GDM1 (cell line): ENCODE data around the gene STIL.
"Not testable (repeated sequence)": the region's sequence is repeated elsewhere in the genome, so short reads cannot be mapped to it uniquely, and the experiment has no call there.

Source experiments
- DNase-seq: peaks from one replicate; lab custom pipeline; 2025; lab: John Stamatoyannopoulos, UW

STIL gene

DNA sequence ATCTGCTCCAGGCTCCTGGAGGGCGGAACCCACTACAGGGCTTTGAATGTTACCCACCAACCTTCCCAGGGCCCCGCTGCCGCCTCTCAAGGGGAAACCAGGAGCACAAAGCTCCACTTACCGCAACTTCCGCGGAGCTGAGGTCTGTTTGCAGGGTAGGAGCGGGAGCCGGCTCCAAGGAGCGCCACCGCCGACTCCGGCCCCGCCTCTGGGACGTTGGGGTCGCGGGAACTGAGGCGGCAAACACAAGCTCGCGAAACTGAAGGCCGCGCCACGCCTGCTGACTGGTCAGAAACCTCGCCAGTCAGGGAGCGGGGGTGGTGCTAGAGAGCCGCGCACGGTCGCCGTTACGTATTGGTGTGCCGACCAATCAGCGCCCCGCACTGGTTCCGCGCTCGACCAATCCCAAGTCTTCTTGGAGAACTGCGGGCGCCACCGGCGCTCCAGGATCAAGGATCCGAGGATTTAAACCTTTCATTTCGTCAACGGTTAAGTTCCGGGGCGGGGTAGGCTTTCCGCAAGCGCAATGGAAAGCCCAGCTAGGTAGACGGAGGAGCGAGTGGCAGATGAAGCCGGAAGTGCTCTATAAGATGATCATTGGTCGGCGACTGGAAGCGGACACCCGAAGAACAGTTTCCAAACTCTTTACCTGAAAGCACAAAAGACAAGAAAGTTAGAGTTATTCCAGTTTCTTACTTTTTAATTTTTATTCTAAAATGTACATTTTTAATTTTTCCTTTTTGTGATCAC, at the start of gene STIL:
TSS of gene STIL (minus strand) at position 233 of the 750 bp plus-strand sequence. CDS start 3,828 bp downstream, outside the sequence.
- DNase-seq: peak; percentile 99

DNA sequence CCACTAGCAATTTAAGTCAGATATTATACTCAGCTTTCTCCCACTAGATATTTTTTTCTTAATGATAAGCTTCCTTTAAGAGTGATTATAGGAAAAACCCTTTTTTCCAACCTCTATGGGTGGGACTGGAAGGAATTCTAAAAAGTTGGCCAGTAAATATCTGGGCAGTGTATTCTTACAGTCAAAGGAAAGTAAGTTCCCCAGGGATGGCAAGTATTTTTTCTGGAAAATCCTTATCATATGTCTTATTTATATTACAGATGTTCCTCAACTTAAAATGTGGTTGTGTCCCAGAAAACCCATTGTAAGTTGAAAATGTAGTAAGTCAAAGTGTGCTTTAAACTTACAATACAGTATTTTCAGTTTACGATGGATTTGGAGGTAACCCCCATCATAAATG, 48.9 kb upstream of the STIL start:
- DNase-seq: no peak

DNA sequence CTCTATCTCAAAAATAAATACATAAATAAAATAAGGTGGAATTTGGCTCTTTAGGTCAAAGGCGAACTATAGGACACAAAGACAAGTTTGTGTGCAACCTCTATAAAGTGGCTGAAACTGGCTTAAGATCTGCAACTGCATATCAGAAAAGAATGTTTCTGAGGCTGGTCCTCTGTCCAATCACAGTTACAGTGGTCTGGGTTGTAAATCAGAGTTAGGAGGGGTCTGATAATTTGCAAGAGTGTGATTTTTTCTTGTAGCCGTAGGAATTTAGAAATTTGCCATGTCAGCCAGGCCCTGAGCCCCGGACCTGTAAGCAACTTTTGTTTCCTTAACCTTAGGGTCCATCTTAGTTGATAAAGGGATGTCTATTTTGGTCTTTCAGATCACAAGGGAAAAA, 47.4 kb upstream of the STIL start:
- no peak for DNase-seq

DNA sequence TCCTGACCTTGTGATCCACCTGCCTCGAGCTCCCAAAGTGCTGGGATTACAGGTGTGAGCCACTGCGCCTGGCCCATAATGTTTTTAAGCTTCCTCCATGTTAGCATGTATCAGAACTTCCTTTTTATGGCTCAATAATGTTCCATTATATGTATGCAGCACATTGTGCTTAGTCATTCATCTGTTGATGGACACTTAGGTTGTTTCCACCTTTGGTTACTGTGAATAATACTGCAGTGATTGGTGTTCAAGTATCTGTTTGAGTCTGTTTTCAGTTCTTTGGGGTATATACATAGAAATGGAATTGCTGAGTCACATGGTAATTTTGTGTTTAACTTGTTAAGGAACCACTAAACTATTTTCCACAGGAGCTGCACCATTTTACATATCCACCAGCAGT, 37.4 kb upstream of the STIL start:
- no peak for DNase-seq

DNA sequence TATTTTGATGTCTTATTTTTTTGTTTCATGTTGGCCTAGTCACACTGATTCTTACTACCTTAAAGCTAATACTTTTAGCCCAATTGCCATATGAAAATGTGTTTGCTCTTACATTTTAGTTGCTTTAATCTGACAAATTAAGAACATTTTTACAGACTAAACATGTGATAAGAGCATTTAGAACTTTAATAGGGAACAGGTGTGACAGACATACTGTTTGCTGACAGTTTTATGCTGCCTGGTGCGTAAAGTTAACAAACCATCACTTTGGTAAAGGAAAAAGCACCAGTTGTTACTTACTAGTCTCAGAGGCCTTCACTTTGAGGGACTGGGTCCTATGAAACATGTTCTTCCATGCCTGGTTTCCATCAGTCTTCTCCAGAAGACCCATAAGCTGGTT, 34.3 kb upstream of the STIL start:
- DNase-seq: no peak

DNA sequence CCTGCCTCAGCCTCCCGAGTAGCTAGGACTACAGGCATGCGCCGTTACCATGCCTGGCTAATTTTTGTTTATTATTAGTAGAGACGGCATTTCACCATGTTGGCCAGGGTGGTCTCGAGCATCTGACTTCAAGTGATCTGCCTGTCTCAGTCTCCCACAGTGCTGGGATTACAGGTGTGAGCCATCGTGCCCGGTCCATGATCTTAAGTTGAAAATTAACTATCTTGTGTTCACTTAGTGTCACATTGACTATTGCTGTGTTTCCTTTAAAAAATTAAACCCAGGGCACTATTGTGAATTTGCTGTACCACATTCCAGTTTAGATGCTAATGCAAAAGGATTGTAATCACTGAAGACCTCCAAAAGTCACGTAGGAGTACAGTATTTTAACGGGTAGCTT, 33.8 kb upstream of the STIL start:
- no peak for DNase-seq

DNA sequence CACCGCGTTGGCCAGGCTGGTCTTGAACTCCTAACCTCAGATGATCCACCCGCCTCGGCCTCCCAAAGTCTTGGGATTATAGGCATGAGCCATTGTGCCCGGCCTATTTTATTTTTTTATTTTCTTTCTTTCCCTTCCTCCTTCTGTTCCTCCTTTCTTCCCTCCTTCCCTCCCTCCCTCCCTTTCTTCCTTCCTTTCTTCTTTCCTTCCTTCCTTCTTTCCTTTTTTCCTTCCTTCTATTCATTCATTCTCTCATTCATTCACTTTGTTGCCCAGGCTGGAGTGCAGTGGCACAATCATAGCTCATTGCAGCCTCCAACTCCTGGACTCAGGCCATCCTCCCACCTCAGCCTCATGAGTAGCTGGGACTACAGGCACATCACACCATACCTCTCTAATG, 33.0 kb upstream of the STIL start:
- DNase-seq: not testable (repeated sequence)

DNA sequence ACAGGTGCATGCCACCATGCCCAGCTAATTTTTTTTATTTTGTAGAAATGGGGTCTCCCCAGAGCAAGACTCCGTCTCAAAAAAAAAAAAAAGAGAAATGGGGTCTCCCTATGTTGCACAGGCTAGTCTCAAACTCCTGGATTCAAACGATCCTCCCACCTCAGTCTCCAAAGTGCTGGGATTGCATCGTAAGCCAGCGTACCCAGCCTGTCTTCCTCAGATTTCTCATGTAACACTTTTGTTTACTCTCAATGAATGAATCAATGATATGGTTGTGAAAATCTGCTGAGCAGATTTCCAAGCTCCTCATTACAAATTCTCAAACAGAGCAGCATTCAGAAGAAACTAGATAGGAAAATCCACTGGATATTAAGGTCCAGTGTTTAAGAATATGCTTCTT, 26.3 kb upstream of the STIL start:
- no peak for DNase-seq

DNA sequence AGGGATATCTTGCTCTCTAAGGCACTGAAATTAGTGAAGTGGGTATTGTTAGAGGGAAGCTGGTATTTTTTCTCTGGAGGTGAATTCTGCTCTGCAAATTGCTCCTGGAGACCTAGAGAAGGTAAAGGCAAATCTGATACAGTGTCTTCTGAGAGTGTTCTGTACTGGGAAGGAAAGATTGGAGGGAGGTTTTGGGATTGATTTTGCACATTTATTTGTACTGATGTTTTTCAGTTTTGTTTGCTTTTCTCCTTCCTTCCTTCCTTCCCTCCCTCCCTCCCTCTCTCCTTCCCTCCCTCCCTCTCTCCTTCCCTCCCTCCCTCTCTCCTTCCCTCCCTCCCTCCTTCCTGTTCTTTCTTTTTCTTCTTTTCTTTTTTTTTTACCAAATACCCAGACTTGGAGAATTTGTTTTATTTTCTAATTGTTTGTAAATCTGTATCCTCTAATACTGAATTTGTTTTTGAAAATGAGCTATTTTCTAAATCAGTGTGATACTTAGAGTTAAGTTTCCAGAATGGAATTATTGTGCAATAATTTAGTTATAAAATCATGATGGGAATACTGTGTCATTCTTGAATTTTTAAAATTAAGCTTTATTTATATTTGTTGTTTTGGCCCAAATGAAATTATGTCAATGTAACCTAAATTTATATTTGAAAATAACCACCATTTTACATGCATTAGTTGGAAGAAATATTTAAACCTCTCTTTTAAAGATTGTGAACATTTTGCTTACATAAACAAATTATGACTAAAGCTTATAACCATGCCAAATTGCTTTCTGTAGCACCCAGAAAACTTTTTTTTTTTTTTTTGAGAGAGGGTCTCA, 24.5 kb upstream of the STIL start:
- DNase-seq: no peak

DNA sequence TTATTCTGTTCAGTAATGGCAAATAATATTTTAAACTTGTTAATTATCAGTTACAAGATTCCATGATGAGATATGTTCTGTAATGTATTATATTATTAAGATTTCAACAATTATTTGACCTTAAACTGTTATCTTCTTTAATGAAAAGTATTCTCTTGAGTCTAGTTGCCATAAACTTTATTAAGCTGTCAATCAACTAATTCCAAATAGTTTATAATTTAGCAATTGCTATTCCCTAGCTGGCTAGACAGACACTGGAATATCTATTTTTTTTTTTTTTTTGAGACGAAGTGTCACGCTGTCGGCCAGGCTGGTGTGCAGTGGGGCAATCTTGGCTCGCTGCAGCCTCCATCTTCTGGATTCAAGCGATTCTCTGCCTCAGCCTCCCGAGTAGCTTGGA, 23.4 kb upstream of the STIL start:
- DNase-seq: no peak

DNA sequence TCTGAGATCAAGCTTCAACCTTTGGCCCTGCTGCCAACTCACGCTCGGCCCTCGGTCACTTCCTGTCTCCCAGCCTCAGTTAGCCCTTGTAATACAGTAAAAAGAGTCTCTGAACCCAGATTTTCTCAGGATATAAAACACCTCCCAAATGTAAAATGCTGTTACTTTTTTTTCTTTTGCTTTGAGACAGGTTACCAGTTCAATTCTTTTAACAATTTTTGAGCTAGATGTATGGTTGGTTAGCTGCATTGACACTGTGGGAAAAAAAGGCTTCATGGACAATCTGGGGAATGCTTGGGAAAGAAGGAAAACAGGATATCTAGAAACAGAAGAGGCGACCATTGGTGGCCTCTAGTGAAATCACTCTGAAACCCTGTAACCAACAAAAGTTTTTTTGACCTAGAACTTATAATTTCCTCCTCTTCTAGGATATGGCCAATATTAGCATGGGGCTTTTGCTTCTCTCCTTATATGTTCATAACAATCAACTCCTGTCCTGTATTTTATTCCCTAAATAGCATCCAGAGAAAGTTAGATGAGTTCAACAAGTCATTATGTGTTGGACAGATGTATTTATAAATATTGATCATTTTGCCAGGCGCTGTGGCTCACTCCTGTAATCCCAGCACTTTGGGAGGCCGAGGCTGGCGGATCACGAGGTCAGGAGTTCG, 21.0 kb upstream of the STIL start:
- no peak for DNase-seq

DNA sequence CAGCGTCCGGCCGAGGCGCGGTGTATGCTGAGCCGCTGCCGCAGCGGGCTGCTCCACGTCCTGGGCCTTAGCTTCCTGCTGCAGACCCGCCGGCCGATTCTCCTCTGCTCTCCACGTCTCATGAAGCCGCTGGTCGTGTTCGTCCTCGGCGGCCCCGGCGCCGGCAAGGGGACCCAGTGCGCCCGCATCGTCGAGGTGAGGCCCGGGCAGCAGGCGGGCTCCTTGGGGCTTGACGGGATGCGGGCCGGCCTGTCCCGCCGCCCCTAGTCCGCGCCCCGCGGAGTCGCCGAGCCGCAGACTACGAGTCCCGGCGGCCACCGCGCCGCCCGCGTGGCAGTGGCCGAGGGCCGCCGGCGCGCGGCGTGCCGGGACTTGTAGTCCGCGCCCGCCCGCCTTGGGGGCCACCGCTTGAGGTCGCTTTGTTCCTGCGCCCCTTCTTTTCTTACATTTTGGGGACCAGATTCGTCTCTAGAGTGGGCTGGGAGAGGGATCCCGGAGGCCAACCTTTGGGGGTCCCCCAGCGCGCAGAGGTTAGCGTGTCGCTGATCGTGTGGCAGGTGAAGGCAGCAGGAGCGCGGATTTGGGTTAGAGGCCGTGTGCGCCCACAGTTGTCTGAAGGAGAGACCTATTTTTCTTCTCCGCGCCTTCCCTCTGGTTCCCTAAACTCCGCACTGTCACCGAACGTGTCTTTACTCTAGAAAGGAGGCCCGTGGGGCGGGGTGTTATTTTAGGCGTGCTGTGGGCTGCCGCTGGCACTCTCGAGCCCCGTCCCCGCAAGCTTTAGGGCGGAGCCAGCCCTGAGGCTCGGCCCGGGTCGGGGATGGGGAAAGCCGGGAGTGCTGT, 20.2 kb upstream of the STIL start:
- DNase-seq: peak; percentile 72

DNA sequence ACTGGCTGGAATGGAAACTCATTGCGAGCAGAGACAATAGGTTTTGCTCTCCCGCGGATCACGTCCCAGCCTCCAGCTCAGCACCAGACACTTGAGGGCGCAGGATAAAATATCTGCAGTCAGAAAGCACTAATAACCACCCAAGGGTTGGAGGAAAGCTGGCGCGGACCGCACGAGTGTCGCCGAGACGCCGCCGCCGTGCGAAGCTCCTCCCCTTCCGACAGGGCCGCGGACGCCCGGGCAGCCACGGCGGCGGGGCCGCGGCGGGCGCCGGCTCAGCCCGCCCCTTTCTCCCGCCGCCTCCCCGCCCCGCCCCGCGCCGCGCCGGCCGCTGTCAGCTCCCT, 19.6 kb upstream of the STIL start, which contains the start of gene CMPK1:
TSS of gene CMPK1 (plus strand) at position 213 of the 344 bp plus-strand sequence. CDS start 156 bp downstream, outside the sequence.
- DNase-seq: peak; percentile 81

DNA sequence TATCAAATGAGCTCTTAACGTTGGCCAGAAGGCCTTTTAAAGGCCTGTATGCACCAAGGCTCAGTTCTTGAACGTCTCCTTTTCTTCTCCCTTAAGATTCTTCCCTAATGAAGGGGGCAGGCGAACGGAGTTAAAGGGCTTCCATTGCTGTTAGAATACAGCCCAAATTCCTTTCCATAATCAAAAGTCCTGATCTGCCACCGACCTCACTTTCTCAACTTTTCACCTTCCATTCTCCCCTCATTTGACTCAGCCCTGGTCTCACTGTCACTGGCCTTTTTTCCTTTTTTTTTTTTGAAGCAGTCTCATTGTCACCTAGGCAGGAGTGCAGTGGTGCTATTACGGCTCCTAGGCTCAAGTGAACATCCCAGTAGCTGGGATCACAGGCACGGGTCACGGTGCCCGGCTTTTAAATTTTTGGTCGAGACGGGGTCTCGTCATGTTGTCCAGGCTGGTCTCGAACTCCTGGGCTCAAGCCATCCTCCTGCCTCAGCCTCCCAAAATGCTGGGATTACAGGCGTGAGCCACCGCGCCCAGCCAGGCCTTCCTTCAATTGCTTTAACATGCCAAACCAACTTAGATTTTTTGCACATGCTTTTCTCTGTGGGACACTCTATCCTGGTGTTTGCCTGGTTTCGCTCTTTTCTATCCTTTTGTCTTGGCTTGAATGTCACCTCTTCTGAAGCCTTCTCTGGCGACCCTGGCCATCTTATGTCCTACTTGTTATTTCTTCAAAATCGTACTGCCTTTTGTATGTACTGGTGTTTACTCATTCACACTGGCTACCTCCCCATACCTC, 19.0 kb upstream of the STIL start:
- peak; percentile 40 for DNase-seq

DNA sequence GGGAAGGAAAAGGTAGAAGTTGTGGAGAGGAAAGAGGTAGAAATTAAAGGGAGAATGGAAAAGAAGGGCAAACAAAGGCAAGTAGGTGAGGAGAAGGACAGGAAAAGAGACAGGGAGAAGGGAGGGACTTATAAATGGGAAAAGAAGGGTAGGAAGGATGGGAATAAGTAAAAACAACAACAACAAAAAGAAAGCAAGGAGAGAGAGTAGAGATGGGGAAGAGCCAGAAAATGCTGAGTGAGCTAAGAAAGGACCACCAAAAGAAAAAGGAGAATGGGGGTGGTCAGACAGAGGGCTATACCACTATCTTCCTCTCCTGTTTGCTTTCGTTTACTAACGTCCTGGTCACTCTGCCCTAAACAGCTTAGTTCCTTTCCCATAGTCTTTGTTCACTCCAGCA, 17.9 kb upstream of the STIL start:
- no peak for DNase-seq

DNA sequence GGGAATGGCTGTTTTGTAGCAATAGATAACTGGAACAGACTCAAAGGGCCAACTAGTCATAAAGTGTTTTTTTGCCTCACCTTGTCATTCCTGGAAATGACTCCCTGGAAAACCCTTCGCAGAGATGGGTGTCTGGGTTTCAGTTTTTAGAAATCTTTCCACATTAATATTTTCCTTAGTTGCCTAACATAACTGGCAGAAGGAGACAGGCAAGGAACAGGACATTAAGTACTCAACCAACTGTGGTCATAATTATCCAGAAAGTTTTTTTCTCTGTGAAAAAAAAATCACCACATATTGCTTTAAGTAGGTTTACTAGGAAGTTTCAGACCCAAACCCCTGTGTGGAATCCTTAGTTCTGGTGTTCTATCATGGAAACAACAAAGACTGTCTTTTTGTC, 16.3 kb upstream of the STIL start:
- DNase-seq: no peak

DNA sequence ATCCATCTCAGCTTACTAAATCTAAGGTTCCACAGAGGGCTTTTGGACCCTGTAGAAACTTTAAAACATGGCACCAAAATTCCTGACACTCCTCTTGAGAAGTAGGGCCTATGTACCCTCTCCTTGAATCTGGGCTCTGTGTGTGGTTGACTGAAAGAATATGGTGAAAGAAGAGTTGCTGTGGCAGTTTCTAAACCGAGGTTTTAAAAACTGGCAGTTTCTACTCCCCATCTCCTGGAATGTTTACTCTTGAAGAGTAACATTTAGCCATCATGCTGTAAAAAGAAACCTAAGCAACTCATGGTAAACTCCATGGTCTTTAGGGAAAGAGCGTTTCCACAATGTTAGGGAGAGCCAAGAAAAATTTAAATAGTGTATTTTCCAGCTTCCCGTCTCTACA, 15.0 kb upstream of the STIL start:
- DNase-seq: no peak

DNA sequence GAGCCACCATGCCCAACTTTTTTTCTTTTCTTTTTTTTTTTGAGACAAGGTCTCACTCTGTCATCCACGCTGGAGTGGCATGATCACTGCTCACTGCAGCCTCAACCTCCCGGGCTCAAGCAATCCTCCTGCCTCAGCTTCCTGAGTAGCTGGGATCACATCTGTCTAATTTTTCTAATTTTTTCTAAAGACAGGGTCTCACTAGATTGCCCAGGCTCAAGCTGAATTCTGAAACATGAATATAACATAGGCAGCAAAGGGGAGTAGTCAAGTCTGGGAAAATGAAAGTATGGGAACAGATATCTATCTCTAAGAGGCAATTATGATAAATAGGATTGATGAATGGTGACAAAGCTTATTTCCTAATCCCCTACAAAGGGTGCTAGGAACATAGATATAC, 12.3 kb upstream of the STIL start:
- DNase-seq: no peak

DNA sequence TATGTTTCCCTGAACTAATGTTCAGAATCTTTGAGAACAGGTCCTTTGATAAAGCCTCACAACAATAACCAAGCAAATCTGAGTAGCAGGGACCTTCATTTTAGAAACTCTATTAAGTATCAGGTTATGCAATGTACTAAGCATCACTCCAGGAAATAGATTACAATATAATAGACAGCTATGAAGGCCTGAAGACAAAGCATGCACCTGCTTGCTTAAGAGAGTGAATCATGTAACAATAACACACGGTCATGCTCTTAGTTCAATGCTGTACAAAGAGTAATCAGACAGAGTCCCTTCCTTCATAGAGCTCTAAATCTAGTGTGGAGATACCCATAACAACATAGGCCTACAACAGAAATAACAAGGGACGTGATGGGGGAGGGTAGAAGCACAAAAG, 11.6 kb upstream of the STIL start:
- no peak for DNase-seq

DNA sequence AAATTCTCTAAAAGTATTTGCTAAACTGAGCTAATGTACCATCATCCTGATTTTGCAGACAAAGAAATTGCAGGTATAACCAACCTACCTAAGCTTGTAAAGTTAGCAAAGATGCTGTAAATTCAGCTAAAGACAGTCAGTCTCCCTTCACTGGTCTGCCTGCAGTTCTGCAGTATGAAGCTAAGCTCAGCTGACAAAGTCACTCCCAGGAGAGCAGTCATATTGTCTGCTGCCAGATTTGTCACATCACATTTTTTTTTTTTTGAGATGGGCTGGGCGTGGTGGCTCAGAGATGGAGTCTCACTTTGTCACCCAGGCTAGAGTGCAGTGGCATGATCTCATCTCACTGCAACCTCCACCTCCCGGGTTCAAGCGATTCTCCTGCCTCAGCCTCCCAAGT, 10.7 kb upstream of the STIL start:
- DNase-seq: no peak

DNA sequence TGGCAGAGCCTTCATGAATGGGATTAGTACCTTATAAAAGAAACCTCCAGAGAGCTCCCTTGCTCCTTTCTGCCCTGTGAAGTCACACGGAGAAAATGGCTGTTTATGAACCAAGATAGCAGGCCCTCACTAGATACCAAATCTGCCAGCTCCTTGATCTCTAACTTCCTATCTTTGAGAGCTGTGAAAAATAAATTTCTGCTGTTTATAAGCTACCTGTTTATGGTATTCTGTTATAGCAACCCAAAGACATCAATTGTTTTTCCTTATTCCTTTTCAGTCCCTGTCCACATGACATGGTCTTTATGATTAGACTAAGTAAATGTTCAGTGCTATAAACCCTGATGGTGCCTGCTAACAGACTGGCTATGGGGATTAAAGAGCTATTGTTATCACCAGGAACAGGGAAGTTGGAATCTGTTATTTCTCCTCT, 9.7 kb upstream of the STIL start:
- DNase-seq: no peak
